CD1c-positive myeloid dendritic cell (primary cell): ENCODE data around the gene TSHZ3.

Experiments used
- DNase-seq: peaks from one replicate; pipeline ENCODE4 v3.0.0-alpha.2; 2016; ENCODE audit errors: extremely low spot score

The TSHZ3 gene

DNA sequence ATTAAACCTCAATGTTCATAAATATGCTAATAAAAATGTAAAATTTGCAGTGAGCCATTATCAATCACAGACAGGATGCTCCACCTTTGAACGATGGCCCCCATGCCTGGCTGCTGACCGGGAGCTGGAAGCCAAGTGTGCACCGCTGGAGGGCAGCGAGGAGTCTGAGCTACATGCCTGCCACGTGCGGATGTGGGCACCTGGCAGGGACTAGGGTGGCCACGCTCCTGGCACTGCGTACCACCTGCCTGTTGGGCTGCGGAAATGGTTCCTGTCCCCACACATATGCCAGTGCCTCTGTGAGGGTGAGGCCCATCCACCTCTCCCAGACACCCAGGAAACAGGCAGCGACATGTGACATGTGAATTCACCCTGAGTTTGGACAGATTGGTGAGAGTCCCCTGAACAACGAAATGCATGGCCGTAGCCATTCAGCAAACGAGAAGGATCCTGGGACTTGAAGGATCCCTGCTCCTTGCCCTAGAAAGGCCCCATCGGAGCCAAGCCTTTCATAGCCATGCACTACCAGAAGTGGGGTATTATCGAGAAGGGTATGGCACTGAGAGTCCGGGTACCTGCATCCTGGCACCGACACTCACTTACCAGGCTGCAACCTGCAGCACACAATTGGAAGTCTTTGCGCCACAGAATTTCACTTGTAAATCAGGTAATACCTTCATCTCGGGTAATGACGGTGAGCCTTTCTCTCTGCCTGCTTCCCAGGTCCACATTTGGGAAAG is 35.8 kb downstream of the TSHZ3 start:
- DNase-seq, result no peak

- no peak for DNase-seq
These were observed 36.5 kb downstream of the TSHZ3 start for GRCh38 chr19:31312677-31313244.

DNA sequence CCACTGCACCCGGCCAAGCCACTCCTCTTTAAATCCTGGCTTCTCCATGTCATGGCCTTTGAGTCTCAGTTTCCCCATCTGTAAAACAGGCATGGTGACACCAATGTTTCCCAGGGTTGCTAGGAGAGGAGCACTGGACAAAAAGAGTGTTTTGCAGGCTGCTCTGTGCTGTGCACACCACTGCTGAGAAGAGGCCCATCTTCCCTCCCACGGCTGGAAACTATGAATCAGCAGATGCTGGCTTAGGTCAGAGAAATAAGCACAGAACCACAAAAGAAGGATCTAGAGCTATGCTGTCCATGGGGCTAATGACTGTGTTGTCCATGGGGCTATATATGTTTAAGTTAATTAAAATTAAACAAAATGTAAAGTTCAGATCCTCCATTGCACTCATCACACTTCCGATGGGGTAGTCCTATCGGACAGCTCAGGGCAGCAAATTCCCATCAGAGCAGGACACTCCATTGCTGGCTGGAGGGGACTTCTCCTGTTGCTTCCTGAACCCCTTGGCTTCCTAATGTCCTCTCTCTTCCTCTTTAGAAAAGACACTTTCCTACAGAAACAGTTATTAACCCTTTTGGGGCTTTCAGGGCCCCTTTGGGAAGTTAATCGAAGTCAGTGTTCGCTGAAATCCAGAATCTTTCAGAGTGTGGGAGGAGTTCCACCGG is 37.1 kb downstream of the TSHZ3 start:
- DNase-seq, result peak; percentile 84

- no peak for DNase-seq
These were observed 38.7 kb downstream of the TSHZ3 start for GRCh38 chr19:31310432-31311133.

- no peak for DNase-seq
These were observed 40.5 kb downstream of the TSHZ3 start for GRCh38 chr19:31308781-31309180.

- no peak for DNase-seq
These were observed 42.1 kb downstream of the TSHZ3 start for GRCh38 chr19:31307071-31307669.

- DNase-seq, result no peak
These were observed 43.1 kb downstream of the TSHZ3 start for GRCh38 chr19:31306006-31306753.

DNA sequence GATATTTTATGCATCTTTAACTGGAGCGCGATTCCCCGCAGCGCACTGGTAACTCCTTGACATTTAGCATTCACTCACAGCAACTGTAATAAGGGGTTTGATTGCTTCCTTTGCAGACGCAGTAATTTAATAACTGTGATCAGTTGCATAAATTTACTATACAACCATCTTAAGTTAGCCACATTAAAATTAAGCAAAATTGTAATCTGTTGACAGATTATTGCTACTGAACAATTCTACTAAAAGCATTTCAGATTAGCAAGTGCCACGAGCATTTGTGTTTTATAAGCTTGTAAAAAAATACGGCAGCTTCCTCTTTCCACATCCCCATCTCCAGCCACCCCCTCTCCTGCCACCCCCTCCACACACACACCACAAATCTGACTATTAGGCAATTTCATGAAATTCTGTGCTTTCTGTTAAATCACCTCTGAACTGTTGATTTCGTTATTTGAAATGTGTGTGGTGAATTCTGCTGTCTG is 44.4 kb downstream of the TSHZ3 start:
- DNase-seq, result peak; percentile 75

- DNase-seq, result no peak
These were observed 45.9 kb downstream of the TSHZ3 start for GRCh38 chr19:31303262-31303815.

- DNase-seq, result no peak
These were observed 47.8 kb downstream of the TSHZ3 start for GRCh38 chr19:31301306-31301980.

DNA sequence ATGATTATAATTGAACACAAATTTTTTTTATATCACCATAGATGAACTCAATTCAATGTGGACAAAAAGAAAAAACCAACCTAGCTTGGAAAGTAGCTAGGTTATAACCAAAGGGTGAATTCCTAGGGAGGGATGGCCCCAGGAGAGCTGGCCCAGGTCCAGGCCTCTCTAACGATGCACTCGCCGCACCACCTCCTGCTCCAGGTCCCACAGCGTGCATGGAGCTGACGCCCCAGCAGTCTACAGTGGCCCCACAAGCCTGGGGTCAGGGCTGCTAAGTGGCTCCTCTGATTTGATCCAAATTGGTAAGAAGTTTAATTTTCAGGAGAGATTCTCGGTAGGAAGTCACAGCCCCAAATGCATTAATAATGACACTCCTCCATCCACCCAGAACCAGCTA is 48.8 kb downstream of the TSHZ3 start:
- no peak for DNase-seq

- no peak for DNase-seq
These were observed 49.6 kb downstream of the TSHZ3 start for GRCh38 chr19:31299665-31300064.

GRCh38 chr19:31297991-31298390 is 51.2 kb downstream of the TSHZ3 start:
- DNase-seq, result no peak

DNA sequence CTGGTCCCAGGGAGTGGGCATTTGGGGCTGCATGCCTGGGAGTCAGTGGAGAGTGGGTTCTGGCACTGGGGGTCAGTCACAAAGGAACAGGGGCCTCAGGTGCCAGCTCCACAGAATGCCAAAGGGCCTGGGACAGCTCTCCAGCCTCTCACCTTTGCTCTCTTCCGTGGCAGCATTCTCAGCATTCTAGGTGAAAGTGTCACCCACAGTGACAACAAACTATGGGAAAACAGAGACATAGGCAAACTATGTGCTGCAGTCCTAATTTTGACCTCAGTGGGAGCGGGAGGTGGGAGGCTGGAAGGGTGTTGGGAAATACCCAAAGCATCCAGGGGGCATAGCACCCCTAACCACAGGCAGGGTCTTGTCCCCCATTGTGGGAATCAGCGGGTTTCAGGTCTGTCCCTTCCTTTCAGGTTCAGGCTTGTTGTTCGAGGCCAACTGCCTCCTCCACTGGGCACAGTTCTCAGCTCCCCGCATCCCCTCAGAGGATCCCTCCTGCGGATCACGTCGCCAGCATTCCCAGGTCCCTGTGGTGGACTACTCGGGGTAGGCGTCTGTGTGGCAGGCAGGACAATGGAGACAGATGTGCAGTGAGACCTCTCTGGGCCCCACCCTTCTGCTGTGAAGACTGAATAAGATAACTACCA is 52.4 kb downstream of the TSHZ3 start:
- no peak for DNase-seq

GRCh38 chr19:31294189-31294588 is 55.0 kb downstream of the TSHZ3 start:
- no peak for DNase-seq

DNA sequence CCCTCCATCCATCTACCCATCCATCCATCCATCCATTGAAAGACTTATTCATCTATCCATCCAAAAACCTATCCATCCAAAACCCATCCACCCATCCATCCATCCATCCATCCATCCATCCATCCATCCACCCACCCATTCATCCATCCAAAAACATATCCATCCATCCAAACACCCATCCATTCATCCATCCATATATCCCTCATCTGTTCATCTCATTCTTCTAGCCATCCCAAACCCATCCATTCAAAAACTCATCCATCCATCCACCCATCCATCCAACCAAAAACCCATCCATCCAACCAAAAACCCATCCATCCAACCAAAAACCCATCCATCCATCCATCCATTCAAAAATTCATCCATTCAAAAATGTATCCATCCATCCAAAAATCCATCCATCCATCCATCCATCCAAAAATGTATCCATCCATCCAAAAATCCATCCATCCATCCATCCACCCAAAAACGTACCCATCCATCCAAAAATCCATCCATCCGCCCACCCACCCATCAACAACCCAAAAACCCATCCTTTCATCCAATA is 56.5 kb downstream of the TSHZ3 start:
- no peak for DNase-seq

GRCh38 chr19:31290931-31291590 is 58.2 kb downstream of the TSHZ3 start:
- no peak for DNase-seq

DNA sequence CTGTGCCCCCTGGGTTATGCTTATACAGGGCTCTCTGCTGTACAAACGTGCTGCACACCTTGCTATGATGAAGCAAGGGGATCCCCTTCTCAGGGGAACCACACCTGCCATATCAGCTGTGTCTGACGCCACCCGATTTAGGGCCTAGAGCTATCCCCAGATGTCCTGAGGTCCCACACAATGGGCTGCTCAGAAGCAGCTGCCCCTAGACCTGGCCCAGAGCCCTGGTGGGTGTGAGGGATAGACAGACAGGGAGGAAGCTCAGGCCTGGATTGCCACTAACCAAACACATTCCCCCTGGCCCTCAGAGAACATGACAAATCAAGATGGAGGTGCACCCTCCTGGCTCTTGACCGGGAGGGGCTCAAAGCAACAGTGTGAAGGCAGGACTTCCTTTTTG is 59.3 kb downstream of the TSHZ3 start:
- DNase-seq, result no peak

- DNase-seq, result no peak
These were observed 59.8 kb downstream of the TSHZ3 start for GRCh38 chr19:31289381-31289880.
